ENCODE measurements around the gene MAP3K14.
A peak's percentile ranks its signal among the peaks of the same experiment; 100 is the strongest.

Gene MAP3K14

DNA sequence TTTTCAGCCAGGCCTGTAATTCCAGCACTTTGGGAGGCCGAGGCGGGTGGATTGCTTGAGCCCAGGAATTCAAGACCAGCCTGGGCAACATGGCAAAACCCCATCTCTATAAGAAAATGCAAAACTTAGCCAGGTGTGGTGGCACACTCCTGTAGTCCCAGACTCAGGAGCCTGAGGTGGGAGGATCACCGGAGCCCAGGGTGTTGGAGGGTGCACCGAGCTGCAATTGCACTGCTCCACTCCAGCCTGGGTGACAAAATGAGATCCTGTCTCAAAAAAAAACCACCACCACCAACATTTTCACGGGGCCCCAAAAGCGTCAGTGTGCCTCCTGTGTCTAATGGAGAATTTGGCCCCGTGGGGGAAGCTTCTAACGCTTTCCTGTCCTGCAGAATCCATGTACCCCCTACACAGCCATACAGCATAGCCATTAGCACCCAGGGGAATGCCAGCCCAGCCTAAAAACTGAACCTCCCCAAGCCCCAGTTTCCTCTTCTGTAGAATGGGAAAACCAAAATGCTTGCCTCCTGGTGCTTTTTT lies 22.2 kb upstream of the MAP3K14 start:
- no peak for DNase-seq (ENCODE audit: low spot score)

DNA sequence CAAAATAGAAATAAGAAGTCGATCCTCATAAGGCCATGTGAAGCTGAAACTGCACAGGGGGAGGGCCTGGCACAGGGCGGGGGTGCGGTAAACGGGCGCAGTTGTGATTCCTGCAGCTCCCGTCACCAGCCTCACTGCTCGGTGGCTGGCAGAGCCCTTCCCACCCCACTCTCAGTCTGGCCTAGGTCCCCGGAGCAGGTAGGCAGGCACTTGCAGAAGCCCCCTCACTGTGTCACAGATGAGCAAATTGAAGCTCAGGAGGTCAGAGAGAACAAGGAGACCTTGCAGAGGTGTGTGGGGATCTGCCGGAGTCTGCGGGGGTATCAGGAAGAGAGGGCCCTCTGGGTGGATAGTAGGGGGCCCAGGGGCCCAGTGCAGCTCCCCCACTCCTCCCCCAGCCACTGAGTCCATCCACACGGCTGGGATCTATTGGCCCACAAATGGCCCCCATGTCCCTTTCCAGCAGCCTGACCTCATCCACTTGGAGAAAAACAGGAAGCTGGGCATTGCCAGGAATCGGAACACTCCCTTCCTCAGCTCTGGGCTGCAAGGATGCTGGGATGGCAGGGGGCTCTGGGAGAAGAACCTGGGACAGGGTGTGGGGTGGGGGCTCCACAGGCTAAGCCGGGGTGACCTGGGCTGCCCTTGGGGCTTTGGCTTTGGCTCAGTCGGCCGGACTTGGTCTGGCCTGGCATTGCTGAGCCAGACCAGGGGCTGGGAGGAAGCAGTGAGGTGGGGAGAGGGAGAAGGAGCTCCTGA lies 21.4 kb upstream of the MAP3K14 start:
- no peak for DNase-seq (ENCODE audit: low spot score)

DNA sequence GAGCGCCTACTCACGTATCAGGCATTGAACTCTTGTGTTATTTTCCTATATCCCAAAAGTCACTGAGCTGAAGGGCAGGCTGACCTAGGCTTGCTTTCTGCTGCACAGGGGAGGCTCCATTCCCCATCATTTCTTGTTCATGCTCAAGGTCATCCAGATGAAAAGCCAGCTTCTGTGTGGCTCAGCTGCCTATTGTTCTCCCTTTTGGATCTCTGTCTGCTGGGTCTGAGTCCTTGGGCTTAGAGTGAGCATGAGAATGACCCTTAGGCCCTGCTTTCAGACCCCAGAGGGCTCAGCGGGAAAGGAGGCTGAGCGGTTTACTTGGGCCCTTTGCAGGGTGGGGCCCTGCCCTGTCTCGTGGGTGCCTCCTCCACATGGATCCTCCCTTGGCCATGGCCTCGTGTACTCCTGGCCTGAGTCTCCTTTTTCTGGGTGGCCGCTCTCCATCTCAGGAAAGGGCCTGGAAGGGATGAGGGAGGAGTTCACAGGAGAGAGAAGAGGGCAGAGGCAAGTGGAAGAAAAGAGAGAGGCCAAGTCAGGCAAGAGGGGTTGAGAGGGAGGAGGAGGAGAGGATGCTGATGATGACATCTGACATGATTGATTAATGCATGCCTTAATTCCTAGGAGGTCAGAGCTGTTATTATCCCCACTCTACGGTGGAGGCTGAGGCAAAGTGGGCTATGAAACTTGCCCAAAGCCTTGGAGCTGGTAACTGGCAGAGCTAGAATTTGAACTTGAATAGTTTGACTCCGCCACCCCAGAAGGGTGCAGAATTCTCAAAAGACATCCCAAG lies 19.8 kb upstream of the MAP3K14 start:
- DNase-seq (ENCODE audit: low spot score) = no peak

DNA sequence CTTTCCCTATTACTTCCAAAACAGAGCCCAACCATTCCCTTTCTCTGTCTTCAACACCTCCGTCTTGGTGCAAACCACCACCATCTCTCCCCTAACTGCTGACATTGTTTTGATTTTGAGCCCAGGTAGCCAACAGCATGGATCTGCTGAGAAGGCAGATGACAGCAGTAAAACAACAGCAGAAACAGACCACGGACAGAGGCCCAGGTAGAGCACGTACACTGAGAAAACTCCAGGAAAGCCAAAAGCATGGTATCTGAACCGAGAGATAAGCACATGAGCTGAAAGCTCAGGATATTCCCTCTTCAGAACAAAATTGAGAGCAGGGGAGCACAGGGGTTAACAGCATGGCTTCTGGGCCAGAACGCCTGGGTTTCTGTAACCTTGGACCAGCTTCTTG lies 18.9 kb upstream of the MAP3K14 start:
- no peak for DNase-seq (ENCODE audit: low spot score)

DNA sequence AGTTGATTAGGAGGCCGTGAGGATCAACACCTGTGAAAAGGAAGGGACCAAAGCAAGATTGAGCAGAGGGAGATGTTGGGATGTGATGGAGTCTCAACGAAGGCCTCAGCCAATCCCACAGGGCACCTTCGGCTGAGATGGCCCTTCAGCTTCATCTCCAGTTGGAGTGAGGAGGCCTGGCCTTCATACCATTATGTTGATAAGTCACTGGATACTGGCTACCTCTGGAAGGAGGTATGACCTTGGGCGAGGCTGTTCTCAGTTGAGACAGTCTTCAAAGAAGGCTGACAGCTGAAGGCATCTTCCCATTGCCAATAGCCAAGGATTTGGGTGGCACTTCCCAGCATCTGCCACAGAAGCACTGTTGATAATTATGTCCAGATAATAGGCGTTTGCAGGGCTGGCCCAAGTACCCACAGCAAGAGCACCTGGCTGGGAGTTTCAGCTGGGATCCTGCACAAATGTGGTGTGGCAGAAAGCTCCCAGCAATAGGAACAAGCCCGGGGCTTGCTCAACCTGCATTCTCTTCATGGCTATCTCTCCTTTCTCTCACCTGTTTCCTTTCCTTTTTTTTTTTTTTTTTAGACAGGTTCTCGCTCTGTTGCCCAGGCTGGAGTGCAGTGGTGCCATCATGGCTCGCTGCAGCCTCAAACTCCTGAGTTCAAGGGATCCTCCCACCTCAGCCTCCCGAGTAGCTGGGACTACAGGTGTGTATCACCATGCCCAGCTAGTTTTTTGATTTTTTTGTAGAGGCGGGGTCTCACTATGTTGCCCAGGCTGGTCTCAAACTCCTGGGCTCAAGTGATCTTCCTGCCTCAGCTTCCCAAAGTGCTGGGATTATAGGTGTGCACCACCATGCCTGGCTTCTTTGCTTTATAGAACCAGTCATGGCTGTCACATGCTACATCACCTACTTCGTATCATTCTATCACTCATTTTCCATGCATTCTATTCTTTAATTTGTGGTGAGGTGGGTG lies 18.2 kb upstream of the MAP3K14 start:
- DNase-seq (ENCODE audit: low spot score) = no peak

DNA sequence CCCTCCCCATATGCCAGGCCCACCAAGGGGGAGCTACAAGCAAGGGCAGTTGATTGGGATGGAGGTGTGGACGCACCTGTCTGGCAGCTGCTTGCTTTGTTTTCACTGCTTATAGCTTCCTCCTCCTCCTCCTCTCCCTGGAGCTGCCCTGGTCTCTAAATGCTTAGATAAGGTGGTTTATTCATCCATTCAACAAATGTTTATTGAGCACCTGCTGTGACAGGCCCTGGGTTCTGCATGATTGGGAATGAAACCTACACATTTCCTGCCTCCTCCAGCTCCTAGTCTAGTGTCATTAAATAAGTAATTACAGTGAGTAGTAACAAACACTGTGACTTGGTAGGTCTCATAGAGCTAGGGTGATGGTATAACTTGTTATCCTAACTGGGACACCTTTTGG lies 17.4 kb upstream of the MAP3K14 start:
- DNase-seq (ENCODE audit: low spot score) = no peak

DNA sequence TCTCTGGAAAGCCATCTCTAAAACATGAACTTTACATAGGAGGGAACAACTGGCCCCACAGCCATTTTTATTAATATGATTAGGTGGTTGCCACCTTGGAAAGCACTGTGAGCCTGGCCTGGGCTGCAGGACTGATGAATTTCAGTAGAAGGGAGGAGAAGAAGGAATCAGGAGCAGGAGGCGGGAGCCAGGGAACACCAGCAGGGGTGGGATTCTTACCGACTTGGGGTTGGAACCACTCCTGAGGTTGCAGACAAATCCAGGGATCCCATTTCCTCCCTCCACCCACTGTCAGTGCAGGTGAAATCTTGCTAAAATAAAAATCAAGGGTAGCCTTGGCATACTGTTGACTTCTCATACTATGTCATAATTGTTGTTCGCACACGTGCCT lies 16.9 kb upstream of the MAP3K14 start:
- DNase-seq (ENCODE audit: low spot score) = no peak

DNA sequence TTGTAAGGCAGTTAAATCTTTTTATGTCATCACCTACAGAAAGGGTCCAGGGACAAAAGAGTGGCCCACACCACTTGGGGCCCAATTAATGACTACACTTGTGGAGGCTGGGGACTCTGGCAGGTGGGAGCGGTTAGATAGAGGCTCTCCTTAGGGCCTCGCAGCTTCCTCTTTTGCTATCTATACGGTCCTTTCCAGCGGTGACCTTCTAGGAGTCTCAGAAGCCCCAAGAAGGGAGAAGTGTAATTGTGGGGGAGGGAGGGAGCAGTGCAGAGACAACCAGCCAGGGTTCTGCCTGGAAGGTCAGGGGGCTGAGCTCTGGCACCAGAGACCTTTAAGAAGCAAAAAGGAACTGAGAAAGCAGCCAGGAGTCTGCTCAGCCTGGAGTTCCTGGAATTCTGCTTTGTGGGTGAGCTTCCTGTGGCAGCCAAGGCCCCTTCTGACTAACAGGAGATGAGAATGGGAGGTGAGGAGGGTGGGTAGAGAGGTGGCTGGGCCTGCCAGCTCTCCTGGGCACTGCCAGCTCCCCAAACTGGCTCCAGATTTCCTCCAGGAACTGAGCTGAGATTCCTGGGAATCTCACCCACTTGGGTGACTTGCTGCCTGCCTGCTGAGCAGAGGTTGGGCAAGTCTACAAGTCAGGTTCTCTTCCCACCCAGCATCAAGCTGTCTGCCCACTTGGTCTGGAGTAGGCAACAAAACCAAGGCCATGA lies 16.3 kb upstream of the MAP3K14 start:
- no peak for DNase-seq (ENCODE audit: low spot score)

DNA sequence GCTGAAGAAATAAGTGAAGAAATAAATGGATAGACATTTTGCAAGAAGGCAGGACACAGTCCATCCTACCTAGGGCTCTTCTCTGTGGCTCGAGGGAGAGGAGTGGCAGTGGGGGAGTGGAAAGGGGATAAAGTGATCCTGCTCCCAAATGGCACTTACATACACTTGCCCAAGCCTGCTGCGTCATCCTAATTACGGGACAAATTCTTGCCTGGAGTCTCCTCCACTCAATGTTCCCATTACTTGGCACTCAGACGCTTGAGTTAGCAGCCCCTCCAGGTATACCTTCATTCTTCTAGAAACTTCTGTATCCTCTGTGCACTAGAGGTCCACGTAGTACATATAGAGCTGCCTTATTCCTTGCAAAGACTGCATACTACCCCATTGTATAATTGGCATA lies 15.7 kb upstream of the MAP3K14 start:
- DNase-seq (ENCODE audit: low spot score) = no peak

DNA sequence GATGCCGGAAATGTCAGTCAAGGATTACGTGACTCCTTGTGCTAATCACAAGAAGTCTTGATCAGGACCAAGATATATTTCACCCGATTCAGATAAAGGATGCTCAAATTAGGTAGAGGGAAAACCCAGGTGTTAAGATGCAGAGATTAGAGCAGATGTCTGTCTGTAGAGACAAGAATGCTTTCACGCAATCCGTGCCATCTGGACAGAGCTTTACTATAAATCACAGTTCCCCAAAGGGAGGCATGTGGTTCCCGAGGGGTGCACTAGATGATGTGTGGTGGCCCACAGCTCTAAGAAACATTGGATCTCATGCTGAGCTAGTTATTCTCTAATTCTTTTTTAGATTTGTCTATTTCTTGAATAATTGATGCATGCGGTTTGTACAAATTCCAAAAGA lies 9.8 kb upstream of the MAP3K14 start:
- DNase-seq (ENCODE audit: low spot score) = no peak

DNA sequence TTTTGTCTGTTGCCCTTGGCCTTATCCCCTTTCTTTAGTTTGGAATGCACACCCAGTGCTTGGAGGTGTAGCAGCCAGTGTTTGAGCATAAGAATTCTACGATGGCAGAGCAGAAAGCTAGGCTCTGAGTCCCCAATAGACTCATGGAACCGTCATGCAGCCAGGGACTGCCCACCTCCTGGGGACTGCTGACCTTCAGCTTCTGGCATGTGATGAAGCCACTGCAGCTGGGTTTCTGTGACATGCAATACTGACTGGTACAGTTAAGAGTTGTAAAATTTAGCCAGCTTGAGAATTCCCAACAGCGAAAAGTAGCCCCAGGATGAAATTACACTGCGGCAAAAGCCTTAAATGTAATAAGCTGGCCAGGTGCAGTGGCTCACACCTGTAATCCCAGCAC lies 9.0 kb upstream of the MAP3K14 start:
- DNase-seq (ENCODE audit: low spot score) = no peak

DNA sequence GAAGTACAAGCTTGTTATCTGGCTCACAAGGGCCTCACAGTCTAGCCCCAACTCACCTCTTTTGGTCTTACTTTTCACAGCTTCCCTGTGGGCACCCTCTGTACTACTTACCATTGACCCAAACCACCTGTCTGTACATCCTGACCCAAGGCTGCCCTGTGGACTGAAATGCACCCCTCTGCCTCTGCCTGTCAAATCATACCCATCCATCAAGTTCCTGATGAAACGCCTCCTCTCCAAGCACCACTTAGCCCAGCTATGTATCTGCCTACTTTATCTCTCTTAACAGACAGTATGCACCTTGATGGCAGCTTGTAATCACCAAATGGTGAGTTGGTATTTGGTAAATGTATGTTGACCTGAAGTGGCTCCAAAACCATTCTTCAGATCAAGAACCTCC lies 7.5 kb upstream of the MAP3K14 start:
- no peak for DNase-seq (ENCODE audit: low spot score)

DNA sequence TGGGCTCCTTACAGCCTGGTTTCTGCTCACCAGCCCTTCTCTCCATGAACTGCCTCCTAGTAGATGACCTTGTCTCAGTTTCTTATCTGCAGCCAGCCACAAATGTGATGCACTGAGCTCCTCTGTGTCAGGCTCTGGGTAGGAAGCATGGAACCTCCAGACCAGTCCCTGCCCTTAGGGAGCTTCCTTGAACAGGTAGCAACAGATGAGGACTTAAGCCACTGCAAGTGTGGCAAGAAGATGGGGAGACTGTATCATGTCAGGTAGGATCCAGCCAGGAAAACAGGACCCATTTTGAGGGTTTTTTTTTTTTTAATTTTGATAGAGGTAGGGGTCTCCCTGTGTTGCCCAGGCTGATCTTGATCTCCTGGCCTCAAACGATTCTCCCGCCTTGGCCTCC lies 5.3 kb upstream of the MAP3K14 start:
- no peak for DNase-seq (ENCODE audit: low spot score)

DNA sequence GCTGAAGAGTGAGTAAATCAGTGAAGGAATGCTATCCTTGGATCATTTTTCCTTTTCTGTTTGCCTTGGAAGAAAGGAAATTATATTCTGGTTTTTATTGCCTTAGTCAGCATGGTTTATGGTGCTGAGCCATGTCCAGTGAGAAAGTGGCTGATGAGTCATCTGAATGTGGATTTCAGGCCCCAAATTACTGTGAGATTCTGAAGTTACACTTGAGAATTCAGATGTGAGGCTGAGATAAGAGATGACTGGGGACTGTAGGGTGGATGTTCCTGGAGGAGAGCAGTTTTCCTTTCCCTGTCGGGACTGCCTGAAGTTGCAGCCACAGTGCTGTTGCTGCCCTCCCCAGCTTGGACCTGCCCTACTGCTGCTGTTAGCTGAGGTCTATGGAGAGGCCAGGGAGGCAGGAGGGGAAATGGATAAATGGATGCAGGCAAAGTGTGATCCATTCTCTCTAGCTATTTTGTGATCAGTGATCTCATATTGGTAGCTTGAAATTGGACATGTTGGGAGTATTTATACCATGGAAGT lies 4.2 kb upstream of the MAP3K14 start:
- no peak for DNase-seq (ENCODE audit: low spot score)

DNA sequence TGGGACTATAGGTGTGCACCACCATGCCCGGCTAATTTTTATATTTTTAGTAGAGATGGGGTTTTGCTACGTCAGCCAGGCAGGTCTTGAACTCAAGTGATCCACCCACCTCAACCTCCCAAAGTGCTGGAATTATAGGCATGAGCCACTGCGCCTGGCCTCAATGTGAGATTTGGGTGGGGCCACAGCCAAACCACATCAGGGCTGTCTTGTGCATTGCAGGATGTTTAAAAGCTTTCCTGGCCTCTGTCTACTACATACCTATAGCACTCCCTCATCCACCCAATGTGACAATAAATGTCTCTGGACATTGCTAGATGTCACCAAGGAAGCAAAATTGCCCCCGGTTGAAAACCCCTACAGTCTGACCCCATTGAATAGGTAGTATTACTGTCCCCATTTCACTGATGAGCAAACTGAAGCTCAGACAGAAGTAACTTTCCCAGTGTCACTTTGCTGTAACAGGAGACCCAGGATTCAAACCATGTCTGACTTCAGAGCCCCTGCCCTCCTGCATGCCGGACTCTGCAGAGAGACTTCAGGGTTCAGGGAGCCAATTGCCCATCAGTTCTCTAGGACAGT lies 3.6 kb upstream of the MAP3K14 start:
- peak; percentile 20 for DNase-seq (ENCODE audit: low spot score)

DNA sequence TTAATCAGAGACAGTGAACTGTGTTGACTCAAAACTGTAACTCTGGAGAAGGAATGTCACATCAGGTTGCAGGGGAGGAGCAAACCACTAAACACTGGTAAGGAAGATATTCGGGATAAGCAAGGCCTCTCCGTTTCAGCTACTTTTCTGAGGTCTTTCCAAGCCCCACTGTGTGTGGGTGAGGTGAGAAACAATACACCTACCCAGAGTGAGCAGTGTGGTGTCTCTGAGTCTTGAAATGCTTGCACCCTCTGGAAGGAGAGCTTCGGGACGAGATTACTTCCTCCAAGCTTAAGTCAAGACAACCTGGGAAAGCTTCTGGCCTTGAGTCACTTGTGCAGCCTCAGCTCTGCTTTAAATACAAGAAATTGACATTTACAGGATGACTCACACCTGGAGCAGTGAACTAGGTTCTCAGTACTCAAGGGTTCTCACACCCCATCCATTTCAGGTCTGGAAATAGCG lies 2.5 kb upstream of the MAP3K14 start:
- no peak for DNase-seq (ENCODE audit: low spot score)

DNA sequence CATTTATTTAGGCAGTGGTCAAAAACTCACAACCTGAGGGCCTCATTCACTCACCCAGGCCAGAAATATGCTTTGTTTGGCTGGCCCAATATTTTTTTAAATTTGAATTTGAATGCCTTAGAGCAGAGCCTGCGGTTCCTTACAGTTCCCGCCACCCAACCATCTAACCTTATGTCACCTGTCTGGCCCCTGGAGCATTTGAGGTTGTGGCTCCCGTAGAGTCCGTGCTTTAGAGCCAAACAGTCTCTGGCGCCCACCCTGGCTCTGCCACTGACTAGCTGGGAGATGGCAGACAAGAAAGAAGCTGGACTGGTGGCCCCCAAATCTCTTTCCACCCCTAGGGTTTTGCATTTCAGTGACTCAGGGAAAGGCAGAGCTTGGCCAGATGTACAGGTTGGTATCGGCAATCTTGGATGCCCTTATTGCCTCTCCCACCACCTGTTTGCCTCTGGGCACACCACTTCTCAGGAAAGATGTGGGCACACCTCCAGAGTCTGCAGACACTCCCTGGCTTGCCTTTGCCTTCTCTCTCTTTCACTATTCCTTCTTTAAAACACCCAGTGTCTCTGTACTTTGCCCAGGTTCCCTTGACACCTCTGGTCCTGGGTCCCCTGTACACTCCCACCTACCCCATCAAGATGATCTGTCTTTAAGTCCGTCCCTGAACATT lies 1.9 kb upstream of the MAP3K14 start:
- no peak for DNase-seq (ENCODE audit: low spot score)

DNA sequence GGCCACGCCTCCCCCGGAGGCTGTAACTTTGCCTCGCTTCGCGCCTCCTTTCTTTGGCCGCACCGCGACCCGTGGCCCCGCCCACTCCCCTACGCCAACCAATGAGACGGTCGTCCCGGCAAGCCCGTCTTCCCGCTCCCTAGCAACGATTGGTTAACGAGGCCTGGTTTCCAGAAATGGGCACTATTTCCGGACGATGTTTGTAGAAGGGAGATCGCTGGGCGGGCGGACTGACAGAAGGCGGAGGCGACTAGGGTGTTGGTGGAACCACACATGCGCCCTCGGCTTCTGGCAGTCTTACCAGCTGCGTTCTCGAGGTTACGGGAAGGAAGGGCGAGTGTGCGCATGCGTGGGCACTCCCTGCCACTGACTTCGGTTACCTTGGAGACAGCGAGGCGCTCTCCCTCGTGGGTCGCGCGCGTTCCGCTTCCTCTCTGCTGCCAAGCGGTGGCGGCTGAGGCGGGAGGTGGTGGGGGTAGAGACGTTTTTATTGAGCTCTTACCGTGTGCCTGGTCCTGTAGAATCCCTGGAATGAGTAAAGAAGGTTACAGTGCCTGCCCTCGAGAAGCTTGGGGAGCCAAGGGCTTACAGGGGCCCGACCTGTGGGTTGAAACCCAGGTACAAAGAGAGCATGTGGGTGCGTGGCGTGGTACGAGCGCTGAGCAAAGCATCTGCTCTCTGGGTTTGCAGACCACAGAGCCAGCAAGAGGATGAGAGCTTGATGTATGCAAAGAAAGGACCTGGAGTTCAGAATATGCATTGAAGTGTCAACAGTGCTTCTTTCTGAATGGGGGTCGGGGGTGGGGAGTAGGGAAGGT lies 500 bp upstream of the MAP3K14 start:
- peak; percentile 100 for DNase-seq (ENCODE audit: low spot score)

All from CD4-positive, alpha-beta T cell treated with Interleukin-6 at 100 ng/mL for 8 hours (primary cell).